DOHH2 (cell line): ENCODE data around the gene MYO9A.

Experiments
- EZH2phosphoT487 ChIP-seq: fragments of 200-600 bp; sonication (generic); IDR thresholded peaks from 2 replicates; pipeline ENCODE4 v1.6.1; 2017; ENCODE audit warnings: borderline replicate concordance, mild to moderate bottlenecking, antibody characterized with exemption, low read length, moderate library complexity, mixed read lengths
- TF ChIP-seq, protein P1 (sequence below): fragments of 200-600 bp; sonication (generic); IDR thresholded peaks from one replicate; pipeline ENCODE4 v1.5.1; 2014; ENCODE audit warnings: antibody characterized with exemption, mild to moderate bottlenecking, low read depth, low read length; ENCODE audit not compliant: poor library complexity, severe bottlenecking

DNA sequence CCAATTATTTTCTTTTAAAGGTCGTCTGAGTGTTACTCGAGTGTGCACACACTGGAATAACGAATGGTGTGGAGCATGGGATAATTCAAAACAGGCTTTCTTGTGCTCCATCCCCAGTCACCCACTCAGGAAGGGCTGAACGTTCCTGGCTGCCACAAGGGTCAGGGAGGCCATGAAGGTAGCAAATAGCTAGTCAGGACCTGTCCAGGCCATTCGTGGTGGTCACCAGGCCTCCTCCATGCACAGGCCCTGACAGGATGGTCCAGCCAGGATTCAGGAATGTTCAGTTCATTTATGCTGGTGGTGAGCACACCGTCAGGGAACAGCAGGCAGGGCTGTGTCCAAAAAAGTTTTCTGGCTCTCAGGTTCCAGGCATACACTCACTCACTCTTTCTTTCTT is 319.3 kb downstream of the MYO9A start:
- TF ChIP-seq EZH2phosphoT487 = no peak
- TF ChIP-seq, protein P1, sequence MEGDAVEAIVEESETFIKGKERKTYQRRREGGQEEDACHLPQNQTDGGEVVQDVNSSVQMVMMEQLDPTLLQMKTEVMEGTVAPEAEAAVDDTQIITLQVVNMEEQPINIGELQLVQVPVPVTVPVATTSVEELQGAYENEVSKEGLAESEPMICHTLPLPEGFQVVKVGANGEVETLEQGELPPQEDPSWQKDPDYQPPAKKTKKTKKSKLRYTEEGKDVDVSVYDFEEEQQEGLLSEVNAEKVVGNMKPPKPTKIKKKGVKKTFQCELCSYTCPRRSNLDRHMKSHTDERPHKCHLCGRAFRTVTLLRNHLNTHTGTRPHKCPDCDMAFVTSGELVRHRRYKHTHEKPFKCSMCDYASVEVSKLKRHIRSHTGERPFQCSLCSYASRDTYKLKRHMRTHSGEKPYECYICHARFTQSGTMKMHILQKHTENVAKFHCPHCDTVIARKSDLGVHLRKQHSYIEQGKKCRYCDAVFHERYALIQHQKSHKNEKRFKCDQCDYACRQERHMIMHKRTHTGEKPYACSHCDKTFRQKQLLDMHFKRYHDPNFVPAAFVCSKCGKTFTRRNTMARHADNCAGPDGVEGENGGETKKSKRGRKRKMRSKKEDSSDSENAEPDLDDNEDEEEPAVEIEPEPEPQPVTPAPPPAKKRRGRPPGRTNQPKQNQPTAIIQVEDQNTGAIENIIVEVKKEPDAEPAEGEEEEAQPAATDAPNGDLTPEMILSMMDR = no peak
